ENCODE measurements around the gene OR10K1. TPM values are rescaled to one million over a fixed set of nuclear protein-coding genes. Genes with fewer than 3 reads are reported as not detected.

OR10K1 gene, protein sequence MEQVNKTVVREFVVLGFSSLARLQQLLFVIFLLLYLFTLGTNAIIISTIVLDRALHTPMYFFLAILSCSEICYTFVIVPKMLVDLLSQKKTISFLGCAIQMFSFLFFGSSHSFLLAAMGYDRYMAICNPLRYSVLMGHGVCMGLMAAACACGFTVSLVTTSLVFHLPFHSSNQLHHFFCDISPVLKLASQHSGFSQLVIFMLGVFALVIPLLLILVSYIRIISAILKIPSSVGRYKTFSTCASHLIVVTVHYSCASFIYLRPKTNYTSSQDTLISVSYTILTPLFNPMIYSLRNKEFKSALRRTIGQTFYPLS
- not detected in 2 replicates for total RNA-seq

DNA sequence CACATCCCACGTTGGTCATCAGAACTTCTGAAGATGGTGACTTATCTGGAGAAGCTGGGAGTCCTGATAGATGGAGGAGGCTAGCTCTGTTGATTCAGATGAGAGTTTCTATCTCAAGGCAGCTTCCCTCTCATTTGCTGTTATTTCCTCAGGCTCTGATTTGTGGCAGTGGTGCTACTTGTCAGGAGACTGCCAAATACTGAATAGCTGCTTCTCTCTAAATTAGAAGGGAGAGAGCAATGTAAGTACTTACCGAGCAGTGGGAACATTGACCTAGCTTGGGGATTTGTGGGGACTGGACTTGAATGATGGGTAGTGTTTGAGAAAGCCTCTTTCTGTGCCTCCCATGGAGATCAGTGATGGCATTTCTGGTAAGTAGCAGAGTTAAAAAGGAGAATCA lies at the start of gene OR10K1:
TSS of gene OR10K1 (plus strand) at position 301 of the 400 bp plus-strand sequence. CDS start 3,728 bp downstream, outside the sequence.

DNA sequence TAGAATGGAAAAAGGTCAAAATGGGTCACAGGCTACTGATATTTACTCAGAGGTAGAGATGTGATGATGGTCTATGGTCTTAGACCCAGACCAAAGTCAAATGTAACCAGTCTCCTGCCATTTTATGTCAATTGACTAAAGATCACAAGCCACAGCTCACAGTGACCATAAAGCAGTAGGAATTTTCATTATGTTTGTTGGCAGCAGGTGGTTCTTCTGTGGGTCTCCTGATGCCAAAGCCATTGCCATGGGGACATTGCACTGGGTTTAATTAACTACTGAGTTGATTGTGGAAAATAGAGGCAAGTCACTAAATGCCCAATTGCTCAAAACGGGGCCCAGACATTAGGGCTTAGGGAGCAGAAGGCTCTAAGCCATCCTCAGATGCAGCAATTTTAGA lies 35.5 kb upstream of the OR10K1 start, which contains the start of gene OR10K2:
TSS of gene OR10K2 (minus strand) at position 101 of the 400 bp plus-strand sequence. CDS start 5,371 bp downstream, outside the sequence.

DNA sequence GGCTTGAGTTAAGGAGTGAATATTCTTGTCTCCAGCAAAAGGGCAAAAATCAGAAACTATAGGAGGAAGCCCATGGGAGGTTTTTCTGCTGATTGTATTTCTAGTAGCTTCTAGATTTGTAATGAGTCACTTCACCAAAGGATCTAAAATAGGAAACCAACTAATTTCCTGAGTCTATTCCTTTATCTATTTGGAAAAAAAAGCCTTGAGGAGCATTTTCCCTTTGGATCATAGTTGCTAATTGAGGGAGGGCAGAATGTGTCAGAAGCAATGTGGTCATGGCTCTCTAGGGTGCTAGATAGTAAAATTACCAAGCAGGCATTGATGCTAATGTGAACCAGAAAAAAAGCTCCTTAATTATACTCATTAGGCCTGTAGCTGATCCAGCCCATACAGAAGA lies 10.3 kb downstream of the OR10K1 start, which contains the start of gene OR10R2:
TSS of gene OR10R2 (plus strand) at position 301 of the 400 bp plus-strand sequence. CDS start 106 bp downstream, outside the sequence.

Other genes starting within 250 kb of the OR10K1 start
- not detected in 2 replicates for gene CD1A, start 207.4 kb upstream of the OR10K1 start, total RNA-seq
- not detected in 2 replicates for gene CD1C, start 171.9 kb upstream of the OR10K1 start, total RNA-seq
- gene CD1B, start 130.3 kb upstream of the OR10K1 start, total RNA-seq = not detected in 2 replicates
- not detected in 2 replicates for gene CD1E, start 107.9 kb upstream of the OR10K1 start, total RNA-seq
- gene OR10T2, start 62.4 kb upstream of the OR10K1 start, total RNA-seq = not detected in 2 replicates
- gene OR10K2, start 35.6 kb upstream of the OR10K1 start, total RNA-seq = not detected in 2 replicates
- not detected in 2 replicates for gene OR10R2, start 10.4 kb downstream of the OR10K1 start, total RNA-seq
- not detected in 2 replicates for gene OR6Y1, start 92.6 kb downstream of the OR10K1 start, total RNA-seq
- gene OR6P1, start 108.7 kb downstream of the OR10K1 start, total RNA-seq = not detected in 2 replicates
- not detected in 2 replicates for gene OR10X1, start 118.1 kb downstream of the OR10K1 start, total RNA-seq
- gene OR10Z1, start 143.4 kb downstream of the OR10K1 start, total RNA-seq = not detected in 2 replicates
- gene SPTA1, start 224.9 kb downstream of the OR10K1 start, total RNA-seq = 0.27 and 0.43 TPM in 2 replicates
- gene OR6K2, start 238.8 kb downstream of the OR10K1 start, total RNA-seq = not detected in 2 replicates